A549 (cell line): ENCODE measurements around the gene PPP1R7.

Experiments used
- MAFK ChIP-seq: fragments of 450-650 bp; IDR thresholded peaks from 2 replicates; pipeline ENCODE4 v1.6.1; 2014; ENCODE audit not compliant: partially characterized antibody
- MYC ChIP-seq: IDR thresholded peaks from 2 replicates; pipeline ENCODE4 v1.6.1; 2012; ENCODE audit warnings: mild to moderate bottlenecking, inconsistent platforms, low read length, improper control_type of control experiment, borderline replicate concordance
- POLR2A ChIP-seq: IDR thresholded peaks from 2 replicates; pipeline ENCODE4 v1.6.1; 2012; ENCODE audit warnings: mild to moderate bottlenecking, low read length
- SMC3 ChIP-seq: fragments of >200 bp; sonication (Bioruptor Twin); formaldehyde crosslinking; IDR thresholded peaks from 3 replicates; pipeline ENCODE4 v1.6.1; 2018; ENCODE audit warnings: inconsistent platforms
- TF ChIP-seq, protein P1 (sequence below): fragments of >200 bp; sonication (Bioruptor Twin); formaldehyde crosslinking; IDR thresholded peaks from 3 replicates; pipeline ENCODE4 v1.5.1; 2016

DNA sequence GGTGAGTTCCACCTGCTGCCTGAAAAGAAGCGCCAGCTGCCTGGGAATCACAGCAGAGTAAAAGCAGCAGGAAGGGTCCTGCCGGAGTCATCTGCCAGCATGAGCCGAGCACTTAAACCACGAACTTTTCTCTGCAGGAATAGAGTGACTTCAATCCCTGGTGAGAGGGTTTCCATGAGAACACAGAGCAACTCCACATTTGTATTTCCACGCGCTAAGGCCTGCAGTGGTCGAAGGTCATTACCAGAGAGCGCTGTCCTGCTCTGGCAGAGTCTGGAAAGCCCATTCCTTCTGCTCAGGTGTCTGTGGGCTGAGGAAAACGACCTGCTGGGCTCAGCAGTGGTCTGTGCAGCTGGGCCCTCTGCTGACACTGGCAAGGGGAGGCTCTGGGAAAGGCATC lies 7.7 kb upstream of the PPP1R7 start:
- TF ChIP-seq SMC3 (no peak), MYC (no peak), MAFK (no peak), POLR2A (no peak)
- TF ChIP-seq, protein P1, sequence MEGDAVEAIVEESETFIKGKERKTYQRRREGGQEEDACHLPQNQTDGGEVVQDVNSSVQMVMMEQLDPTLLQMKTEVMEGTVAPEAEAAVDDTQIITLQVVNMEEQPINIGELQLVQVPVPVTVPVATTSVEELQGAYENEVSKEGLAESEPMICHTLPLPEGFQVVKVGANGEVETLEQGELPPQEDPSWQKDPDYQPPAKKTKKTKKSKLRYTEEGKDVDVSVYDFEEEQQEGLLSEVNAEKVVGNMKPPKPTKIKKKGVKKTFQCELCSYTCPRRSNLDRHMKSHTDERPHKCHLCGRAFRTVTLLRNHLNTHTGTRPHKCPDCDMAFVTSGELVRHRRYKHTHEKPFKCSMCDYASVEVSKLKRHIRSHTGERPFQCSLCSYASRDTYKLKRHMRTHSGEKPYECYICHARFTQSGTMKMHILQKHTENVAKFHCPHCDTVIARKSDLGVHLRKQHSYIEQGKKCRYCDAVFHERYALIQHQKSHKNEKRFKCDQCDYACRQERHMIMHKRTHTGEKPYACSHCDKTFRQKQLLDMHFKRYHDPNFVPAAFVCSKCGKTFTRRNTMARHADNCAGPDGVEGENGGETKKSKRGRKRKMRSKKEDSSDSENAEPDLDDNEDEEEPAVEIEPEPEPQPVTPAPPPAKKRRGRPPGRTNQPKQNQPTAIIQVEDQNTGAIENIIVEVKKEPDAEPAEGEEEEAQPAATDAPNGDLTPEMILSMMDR = no peak
